ENCODE measurements around the gene PLCL2.

GRCh38 chr3:17133632-17134545 is 249.1 kb downstream of the PLCL2 start:
- TF ChIP-seq CTCF (IDR thresholded peaks at IDR 0.05; ENCODE audit: low read depth, low read length): no peak
- no peak for TF ChIP-seq EZH2phosphoT487 (IDR thresholded peaks at IDR 0.05; ENCODE audit: low read depth)
